Endothelial cell of umbilical vein (primary cell): ENCODE data around the gene TMEM108. TPM values are rescaled to one million over a fixed set of nuclear protein-coding genes. Genes with fewer than 3 reads are reported as not detected.

ENCODE experiments used
- BruUV-seq: library from RNA; stranded (reverse); fragments of 400-500 nt; replicated peaks from 2 replicates; lab custom pipeline; 2021; lab: Mats Ljungman, UMichigan
- CTCF ChIA-PET: fragments of 300-600, 350-600 bp; sonication (Branson Sonifier 250); formaldehyde crosslinking; loops from one replicate; lab custom pipeline; 2021; ENCODE audit warnings: antibody characterized with exemption, inconsistent platforms; lab: Charles Lee
- POLR2A ChIA-PET: fragments of 300-600, 350-600 bp; sonication (Branson Sonifier 250); formaldehyde crosslinking; loops from one replicate; lab custom pipeline; 2021; ENCODE audit warnings: antibody characterized with exemption, inconsistent platforms; lab: Charles Lee
- DNase-seq: peaks from one replicate; pipeline ENCODE4 v3.0.0-alpha.2; 2011; ENCODE audit warnings: low read depth, low spot score
- FAIRE-seq: peaks from 2 replicates; lab custom pipeline; 2011; peaks lifted over from hg19 to GRCh38; lab: Jason Lieb, UNC
- H2AFZ ChIP-seq: 2 replicates; pipeline ENCODE4 v1.6.0; 2012; ENCODE audit warnings: low read depth, low read length, control low read depth, inconsistent platforms
- H3K27ac ChIP-seq: 2 replicates; pipeline ENCODE4 v1.5.1; 2011; ENCODE audit warnings: low read depth, mild to moderate bottlenecking, control low read depth, low read length, moderate library complexity; ENCODE audit not compliant: insufficient read depth
- H3K27me3 ChIP-seq, 2 experiments: 2 replicates each; pipeline versions ENCODE4 v1.6.0 to v1.6.1; 2011; ENCODE audit warnings: low read length in 2 of 2, mixed read lengths in 1 of 2; ENCODE audit not compliant: control insufficient read depth in 2 of 2, insufficient read depth in 2 of 2
- H3K36me3 ChIP-seq, 2 experiments: 2 replicates in 1 of 2; 3 replicates in 1 of 2; pipeline ENCODE4 v1.5.1; 2011; ENCODE audit warnings: low read length in 2 of 2, mild to moderate bottlenecking in 1 of 2, moderate library complexity in 1 of 2; ENCODE audit not compliant: control insufficient read depth in 2 of 2, insufficient read depth in 2 of 2; ENCODE audit errors: extremely low read depth in 1 of 2
- H3K4me1 ChIP-seq: 3 replicates; pipeline ENCODE4 v1.5.1; 2011; ENCODE audit warnings: mild to moderate bottlenecking, low read length; ENCODE audit not compliant: control insufficient read depth, insufficient read depth; ENCODE audit errors: extremely low read depth
- H3K4me2 ChIP-seq: 2 replicates; pipeline ENCODE4 v1.6.1; 2011; ENCODE audit warnings: low read length, control low read depth, mixed read lengths; ENCODE audit not compliant: insufficient read depth
- H3K4me3 ChIP-seq, 3 experiments: fragments of 200-600 bp in 1 of 3; sonication (generic), shearing (Covaris generic) in 1 of 3; replicated peaks in 1 of 3; 2 replicates each; pipeline ENCODE4 v1.5.1; 2011 to 2016; ENCODE audit warnings: control low read depth in 3 of 3, low read length in 3 of 3, mild to moderate bottlenecking in 2 of 3, inconsistent platforms in 1 of 3, low read depth in 1 of 3, moderate library complexity in 1 of 3; ENCODE audit not compliant: insufficient read depth in 1 of 3
- H3K79me2 ChIP-seq: 2 replicates; pipeline ENCODE4 v1.6.0; 2012; ENCODE audit warnings: low read length, inconsistent platforms; ENCODE audit not compliant: control insufficient read depth, insufficient read depth
- H3K9ac ChIP-seq: replicated peaks from 2 replicates; pipeline ENCODE3; 2011; ENCODE audit warnings: low read length, control low read depth; ENCODE audit not compliant: insufficient read depth; ENCODE audit errors: extremely low read depth
- H3K9me1 ChIP-seq: replicated peaks from 3 replicates; pipeline ENCODE4 v1.6.0; 2011; ENCODE audit warnings: mild to moderate bottlenecking, low read length; ENCODE audit not compliant: control insufficient read depth, insufficient read depth; ENCODE audit errors: extremely low read depth
- H3K9me3 ChIP-seq: replicated peaks from 2 replicates; pipeline ENCODE4 v1.5.1; 2012; ENCODE audit warnings: low read length, inconsistent platforms; ENCODE audit not compliant: control insufficient read depth, insufficient read depth
- H4K20me1 ChIP-seq: replicated peaks from 2 replicates; pipeline ENCODE3; 2011; ENCODE audit warnings: mild to moderate bottlenecking, low read length; ENCODE audit not compliant: control insufficient read depth, insufficient read depth; ENCODE audit errors: extremely low read depth
- CTCF ChIP-seq, 2 donors: IDR thresholded peaks; 1 replicate in 1 of 2; 2 replicates in 1 of 2; pipeline ENCODE4 v1.5.1; 2011; ENCODE audit warnings: low read length in 2 of 2, mild to moderate bottlenecking in 2 of 2, moderate library complexity in 2 of 2, control low read depth in 1 of 2, inconsistent platforms in 1 of 2, low read depth in 1 of 2; ENCODE audit not compliant: insufficient read depth in 1 of 2; ENCODE audit errors: extremely low read depth in 1 of 2
- EZH2 ChIP-seq: IDR thresholded peaks from 2 replicates; pipeline ENCODE4 v1.6.1; 2012; ENCODE audit warnings: borderline replicate concordance, low read depth, mild to moderate bottlenecking, moderate library complexity, low read length, inconsistent platforms; ENCODE audit not compliant: severe bottlenecking
- FOS ChIP-seq: IDR thresholded peaks from 2 replicates; pipeline ENCODE4 v1.6.1; 2011; ENCODE audit warnings: mild to moderate bottlenecking, low read length, moderate library complexity, borderline replicate concordance; ENCODE audit not compliant: insufficient read depth
- GATA2 ChIP-seq: IDR thresholded peaks from 2 replicates; pipeline ENCODE4 v1.7.0; 2011; ENCODE audit warnings: low read depth, mild to moderate bottlenecking, moderate library complexity, mixed read lengths, low read length; ENCODE audit not compliant: insufficient read length, insufficient read depth
- JUN ChIP-seq: IDR thresholded peaks from 2 replicates; pipeline ENCODE4 v1.6.1; 2011; ENCODE audit warnings: borderline replicate concordance, low read depth; ENCODE audit not compliant: insufficient read length, insufficient read depth
- MAX ChIP-seq: IDR thresholded peaks from 2 replicates; pipeline ENCODE4 v1.6.1; 2011; ENCODE audit not compliant: insufficient read depth, insufficient read length
- MYC ChIP-seq: IDR thresholded peaks from one replicate; pipeline ENCODE4 v1.6.1; 2011; ENCODE audit warnings: mild to moderate bottlenecking, low read depth, low read length
- POLR2A ChIP-seq: IDR thresholded peaks from 2 replicates; pipeline ENCODE4 v1.6.1; 2012; ENCODE audit warnings: low read depth, mild to moderate bottlenecking, control low read depth, low read length
- POLR2AphosphoS5 ChIP-seq: IDR thresholded peaks from 2 replicates; pipeline ENCODE4 v1.6.1; 2012; ENCODE audit warnings: low read depth, mild to moderate bottlenecking, control low read depth, low read length, moderate library complexity; ENCODE audit not compliant: insufficient read depth
- dilution Hi-C: fragments of 300-500 bp; cut with MboI; formaldehyde crosslinking; loops from one replicate; pipeline ENCODE4 v1.15.0; 2019; ENCODE audit warnings: low sequenced_read_pairs; ENCODE audit not compliant: extremely low pct_ligation_motif_present
- intact Hi-C: fragments of 100-400 bp; cut with micrococcal nuclease; formaldehyde crosslinking; loops from one replicate; pipeline ENCODE4 v1.10.0; 2022
- polyA plus RNA-seq, 4 experiments: library from polyadenylated mRNA; depleted of rRNA in 3 of 4; stranded (reverse) in 3 of 4; unstranded in 1 of 4; fragments of >200 nt; gene quantifications; 2 replicates each; pipeline versions ENCODE4 v1.2.1 to v1.2.3, GENCODE V29; 2011 to 2012; ENCODE audit warnings: missing spikeins in 1 of 4
- total RNA-seq: library from RNA; stranded (reverse); gene quantifications from 2 replicates; pipeline ENCODE4 v1.2.3, GENCODE V29; 2021

TMEM108 gene
- total and polyA plus RNA-seq, 2 donors (not counting 3 experiments of a cell fraction or from before 2014, with no cell fraction given) = 0.40 to 1.1 TPM

GRCh38 chr3:133021206-133021605 is 17.0 kb upstream of the TMEM108 start:
- DNase-seq (no peak), FAIRE-seq (no peak)
- H2AFZ ChIP-seq = no peak overlapping the region
- intact Hi-C loops = no loop called here
- CTCF ChIA-PET = interaction anchor here (0.8 to 2.3 kb wide), 4 partner anchors 8 to 20 kb away, joined by 3 to 9 read pairs (median 4); no protein-coding TSS in a partner anchor
- POLR2A ChIA-PET = no interaction called here
- H3K4me3 ChIP-seq = no peak overlapping the region
- no peak overlapping the region for H3K27ac ChIP-seq
- no peaks in the 10 kb centered on the region for H3K4me1 ChIP-seq
- H3K79me2 ChIP-seq = no peaks in the 10 kb centered on the region
- dilution Hi-C loops = no loop called here
- no TSS peak for BruUV-seq
- H3K9me3 ChIP-seq = no peaks in the 10 kb centered on the region
- no peak for TF ChIP-seq CTCF (IDR thresholded peaks at IDR 0.05; ENCODE audit: extremely low read depth in 1 of 2, insufficient read depth in 1 of 2, low read depth in 1 of 2, low read length in 2 of 2)
- TF ChIP-seq FOS = no peak
- no peak for TF ChIP-seq POLR2AphosphoS5
- no peak for TF ChIP-seq GATA2
- TF ChIP-seq JUN = no peak
- no peak for TF ChIP-seq MAX
- TF ChIP-seq EZH2 = no peak
- TF ChIP-seq MYC = no peak
- TF ChIP-seq POLR2A = no peak
- no peaks in the 10 kb centered on the region for H3K9me1 ChIP-seq
- no peak overlapping the region for H3K4me2 ChIP-seq
- H3K9ac ChIP-seq = no peak overlapping the region
- H3K36me3 ChIP-seq = no peaks in the 10 kb centered on the region
- no peaks in the 10 kb centered on the region for H4K20me1 ChIP-seq
- peaks cover 0 to 2% of the 10 kb centered on the region in 2 experiments for H3K27me3 ChIP-seq
